Adipocyte (in vitro differentiated cells): ENCODE data around the gene CC2D2A.

Source experiments
- DNase-seq: peaks from one replicate; pipeline ENCODE4 v3.0.0-alpha.2; 2015; ENCODE audit warnings: low read depth
- H3K27me3 ChIP-seq: replicated peaks from 2 replicates; pipeline ENCODE4 v1.7.0; 2013; ENCODE audit warnings: mild to moderate bottlenecking, low read length, moderate library complexity; ENCODE audit not compliant: control insufficient read depth, insufficient read depth
- H3K36me3 ChIP-seq: 2 replicates; pipeline ENCODE4 v1.7.0; 2013; ENCODE audit warnings: low read length, mild to moderate bottlenecking, moderate library complexity; ENCODE audit not compliant: control insufficient read depth, insufficient read depth, severe bottlenecking
- H3K4me1 ChIP-seq: 2 replicates; pipeline ENCODE4 v1.7.0; 2013; ENCODE audit warnings: mild to moderate bottlenecking, low read length, moderate library complexity; ENCODE audit not compliant: control insufficient read depth, insufficient read depth
- H3K4me3 ChIP-seq: 2 replicates; pipeline ENCODE4 v1.7.0; 2013; ENCODE audit warnings: mild to moderate bottlenecking, low read length, moderate library complexity
- H3K9ac ChIP-seq: 2 replicates; pipeline ENCODE4 v1.7.0; 2013; ENCODE audit warnings: mild to moderate bottlenecking, low read length, moderate library complexity
- H3K9me3 ChIP-seq: 2 replicates; pipeline ENCODE4 v1.7.0; 2013; ENCODE audit warnings: mild to moderate bottlenecking, low read length, moderate library complexity; ENCODE audit not compliant: control insufficient read depth

The CC2D2A gene

GRCh38 chr4:15469402-15470127 is at the start of gene CC2D2A:
CC2D2A (plus strand) TSS chr4:15469882; CDS start chr4:15475933, 6,051 bp downstream.
- peaks cover 13% of the 10 kb centered on the region for H3K4me1 ChIP-seq
- no peaks in the 10 kb centered on the region for H3K9me3 ChIP-seq
- peak within 1 kb of the TSS; percentile 81 for H3K9ac ChIP-seq
- H3K36me3 ChIP-seq = no peaks in the 10 kb centered on the region
- H3K4me3 ChIP-seq = peak within 1 kb of the TSS; percentile 92
- peak; percentile 71 for DNase-seq
- no peaks in the 10 kb centered on the region for H3K27me3 ChIP-seq

- Histone ChIP-seq H3K9ac (no peak overlapping the region), H3K4me3 (no peak overlapping the region), H3K9me3 (no peaks in the 10 kb centered on the region), H3K4me1 (peaks cover 12% of the 10 kb centered on the region), H3K36me3 (no peaks in the 10 kb centered on the region), H3K27me3 (no peaks in the 10 kb centered on the region)
- DNase-seq = peak; percentile 62
These were observed 49.0 kb upstream of the CC2D2A start for GRCh38 chr4:15420642-15421041.

- no peaks in the 10 kb centered on the region for H3K9me3 ChIP-seq
- H3K27me3 ChIP-seq = no peaks in the 10 kb centered on the region
- DNase-seq = no peak
- no peaks in the 10 kb centered on the region for H3K36me3 ChIP-seq
- no peak overlapping the region for H3K9ac ChIP-seq
- H3K4me1 ChIP-seq = peaks cover 29% of the 10 kb centered on the region
- H3K4me3 ChIP-seq = no peak overlapping the region
These were observed 46.4 kb upstream of the CC2D2A start for GRCh38 chr4:15423285-15423711.

GRCh38 chr4:15425520-15425919 is 44.2 kb upstream of the CC2D2A start:
- H3K9ac ChIP-seq = no peak overlapping the region
- H3K4me3 ChIP-seq = no peak overlapping the region
- H3K4me1 ChIP-seq = peaks cover 34% of the 10 kb centered on the region
- H3K9me3 ChIP-seq = no peaks in the 10 kb centered on the region
- H3K36me3 ChIP-seq = no peaks in the 10 kb centered on the region
- DNase-seq = no peak
- H3K27me3 ChIP-seq = no peaks in the 10 kb centered on the region

- Histone ChIP-seq H3K9ac (peak overlapping the region; percentile 49), H3K27me3 (no peaks in the 10 kb centered on the region), H3K4me1 (peaks cover 30% of the 10 kb centered on the region), H3K4me3 (peak overlapping the region; percentile 65), H3K9me3 (no peaks in the 10 kb centered on the region), H3K36me3 (no peaks in the 10 kb centered on the region)
- no peak for DNase-seq
These were observed 42.5 kb upstream of the CC2D2A start for GRCh38 chr4:15427161-15427560.

GRCh38 chr4:15427701-15428100 is 42.0 kb upstream of the CC2D2A start, which contains the start of gene C1QTNF7:
C1QTNF7 (plus strand) TSS chr4:15428033; CDS start chr4:15435744, 7,711 bp downstream.
- no peak for DNase-seq
- Histone ChIP-seq H3K27me3 (no peaks in the 10 kb centered on the region), H3K36me3 (no peaks in the 10 kb centered on the region), H3K4me3 (peak within 1 kb of the TSS; percentile 65), H3K9ac (peak within 1 kb of the TSS; percentile 68), H3K9me3 (no peaks in the 10 kb centered on the region), H3K4me1 (peaks cover 30% of the 10 kb centered on the region)

GRCh38 chr4:15428611-15429010 is 41.1 kb upstream of the CC2D2A start:
- peaks cover 35% of the 10 kb centered on the region for H3K4me1 ChIP-seq
- H3K9ac ChIP-seq = peak overlapping the region; percentile 68
- DNase-seq = peak; percentile 45
- H3K9me3 ChIP-seq = no peaks in the 10 kb centered on the region
- no peaks in the 10 kb centered on the region for H3K27me3 ChIP-seq
- no peaks in the 10 kb centered on the region for H3K36me3 ChIP-seq
- peak overlapping the region; percentile 65 for H3K4me3 ChIP-seq

- peak; percentile 87 for DNase-seq
- H3K9ac ChIP-seq = no peak overlapping the region
- no peak overlapping the region for H3K4me3 ChIP-seq
- H3K27me3 ChIP-seq = no peaks in the 10 kb centered on the region
- peaks cover 26% of the 10 kb centered on the region for H3K4me1 ChIP-seq
- H3K36me3 ChIP-seq = no peaks in the 10 kb centered on the region
- H3K9me3 ChIP-seq = no peaks in the 10 kb centered on the region
These were observed 35.6 kb upstream of the CC2D2A start for GRCh38 chr4:15434091-15434490.

GRCh38 chr4:15434676-15435075 is 35.0 kb upstream of the CC2D2A start:
- DNase-seq = no peak
- Histone ChIP-seq H3K9ac (no peak overlapping the region), H3K9me3 (no peaks in the 10 kb centered on the region), H3K4me1 (peaks cover 24% of the 10 kb centered on the region), H3K4me3 (no peak overlapping the region), H3K36me3 (no peaks in the 10 kb centered on the region), H3K27me3 (no peaks in the 10 kb centered on the region)

GRCh38 chr4:15436513-15436912 is 33.2 kb upstream of the CC2D2A start:
- H3K36me3 ChIP-seq = no peaks in the 10 kb centered on the region
- DNase-seq = peak; percentile 88
- H3K27me3 ChIP-seq = no peaks in the 10 kb centered on the region
- H3K4me1 ChIP-seq = peaks cover 21% of the 10 kb centered on the region
- no peak overlapping the region for H3K9ac ChIP-seq
- no peaks in the 10 kb centered on the region for H3K9me3 ChIP-seq
- H3K4me3 ChIP-seq = no peak overlapping the region

GRCh38 chr4:15438939-15439524 is 30.6 kb upstream of the CC2D2A start:
- no peak overlapping the region for H3K9ac ChIP-seq
- DNase-seq = peak; percentile 32
- peaks cover 12% of the 10 kb centered on the region for H3K4me1 ChIP-seq
- no peaks in the 10 kb centered on the region for H3K9me3 ChIP-seq
- H3K27me3 ChIP-seq = no peaks in the 10 kb centered on the region
- no peaks in the 10 kb centered on the region for H3K36me3 ChIP-seq
- no peak overlapping the region for H3K4me3 ChIP-seq
